Stimulated activated naive CD4-positive, alpha-beta T cell (primary cell): Measurements from ENCODE around the gene SMDT1.
"Not testable (repeated sequence)": the region's sequence is repeated elsewhere in the genome, so short reads cannot be mapped to it uniquely, and the experiment has no call there.

ENCODE experiments used
- DNase-seq, 6 experiments: peaks; one replicate each; lab custom pipeline; 2025; lab: John Stamatoyannopoulos, UW

SMDT1 gene

DNA sequence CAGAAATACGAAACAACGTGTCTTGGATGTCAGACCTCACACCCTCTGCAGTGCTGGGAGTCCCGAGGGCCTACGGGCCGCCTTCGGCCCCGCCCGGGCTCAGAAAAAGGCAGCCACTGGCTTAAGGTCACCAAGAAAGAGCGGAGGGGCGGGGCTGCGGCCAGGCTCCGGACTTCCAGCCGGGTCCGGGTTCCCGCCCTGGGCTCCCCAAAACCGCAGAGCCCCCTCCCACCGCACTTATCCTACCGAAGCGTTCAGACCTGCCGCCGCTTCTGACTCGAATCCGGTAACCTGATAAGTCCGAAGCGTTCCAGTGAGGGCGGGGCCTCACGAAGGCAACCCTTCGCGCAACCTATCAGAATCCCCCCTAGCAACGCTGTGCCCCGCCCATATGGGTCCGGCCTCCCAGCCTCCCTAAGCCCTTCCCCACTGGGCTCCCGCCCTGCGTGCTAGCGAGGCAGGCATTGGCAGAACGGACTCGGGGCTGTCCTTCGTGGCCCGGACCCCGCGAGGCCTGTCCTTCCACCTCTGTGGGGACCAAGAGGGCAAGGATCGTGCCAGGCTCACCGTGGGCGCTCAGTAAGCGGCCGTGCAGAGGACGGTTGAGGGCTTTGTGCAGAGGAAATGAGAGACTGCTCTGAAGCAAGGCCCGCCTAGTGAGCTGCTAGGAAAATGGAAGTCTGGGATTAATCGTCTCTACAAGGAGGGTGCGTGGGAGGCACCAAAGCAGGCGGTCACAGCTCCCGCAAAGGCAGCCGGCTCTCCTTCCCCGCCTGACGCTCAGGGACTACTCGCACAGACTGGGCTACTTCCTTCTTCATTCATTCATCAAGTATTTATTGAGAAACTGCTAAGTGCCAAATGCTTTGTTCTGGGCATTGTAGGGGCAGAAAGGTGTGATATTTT is 8.7 kb upstream of the SMDT1 start, which contains the start of gene NAGA:
TSS of gene NAGA (minus strand) at position 296 of the 906 bp plus-strand sequence. CDS start 515 bp downstream, outside the sequence.
- peak; percentile 82 to 92 (median 84) for DNase-seq

- not testable (repeated sequence) for DNase-seq
These were observed 8.0 kb upstream of the SMDT1 start for GRCh38 chr22:42071508-42071907.

- DNase-seq = no peak
These were observed 6.7 kb upstream of the SMDT1 start for GRCh38 chr22:42072606-42073330.

DNA sequence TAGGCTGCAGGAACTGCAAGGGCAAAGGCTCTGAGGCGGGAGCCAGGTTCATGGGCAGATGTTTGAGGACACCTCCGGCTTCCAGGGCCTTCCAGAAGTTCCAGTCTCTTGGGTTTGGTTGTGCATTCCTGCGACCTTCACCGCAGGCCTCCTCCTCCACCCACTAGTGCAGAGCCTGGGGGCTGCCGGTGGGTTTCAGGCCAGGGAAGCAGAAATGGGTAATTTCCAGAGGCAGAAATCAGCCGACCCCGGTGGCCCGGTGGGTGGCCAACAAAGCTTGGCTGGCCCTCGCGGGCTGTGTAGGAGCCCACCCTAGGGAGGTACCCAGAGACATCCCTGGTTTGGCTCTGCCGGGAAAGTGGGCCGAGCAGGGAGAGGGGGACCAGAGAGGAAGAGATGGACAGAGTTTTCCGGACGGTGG is 5.9 kb upstream of the SMDT1 start:
- DNase-seq = no peak

- DNase-seq = peak in 5 of 6 experiments; percentile 18 to 54 (median 34)
These were observed 5.2 kb upstream of the SMDT1 start, which contains the start of gene PHETA2 for GRCh38 chr22:42074132-42074811. TSS of gene PHETA2 (plus strand) at chr22:42074248. CDS start at chr22:42077294, 3,046 bp downstream.

DNA sequence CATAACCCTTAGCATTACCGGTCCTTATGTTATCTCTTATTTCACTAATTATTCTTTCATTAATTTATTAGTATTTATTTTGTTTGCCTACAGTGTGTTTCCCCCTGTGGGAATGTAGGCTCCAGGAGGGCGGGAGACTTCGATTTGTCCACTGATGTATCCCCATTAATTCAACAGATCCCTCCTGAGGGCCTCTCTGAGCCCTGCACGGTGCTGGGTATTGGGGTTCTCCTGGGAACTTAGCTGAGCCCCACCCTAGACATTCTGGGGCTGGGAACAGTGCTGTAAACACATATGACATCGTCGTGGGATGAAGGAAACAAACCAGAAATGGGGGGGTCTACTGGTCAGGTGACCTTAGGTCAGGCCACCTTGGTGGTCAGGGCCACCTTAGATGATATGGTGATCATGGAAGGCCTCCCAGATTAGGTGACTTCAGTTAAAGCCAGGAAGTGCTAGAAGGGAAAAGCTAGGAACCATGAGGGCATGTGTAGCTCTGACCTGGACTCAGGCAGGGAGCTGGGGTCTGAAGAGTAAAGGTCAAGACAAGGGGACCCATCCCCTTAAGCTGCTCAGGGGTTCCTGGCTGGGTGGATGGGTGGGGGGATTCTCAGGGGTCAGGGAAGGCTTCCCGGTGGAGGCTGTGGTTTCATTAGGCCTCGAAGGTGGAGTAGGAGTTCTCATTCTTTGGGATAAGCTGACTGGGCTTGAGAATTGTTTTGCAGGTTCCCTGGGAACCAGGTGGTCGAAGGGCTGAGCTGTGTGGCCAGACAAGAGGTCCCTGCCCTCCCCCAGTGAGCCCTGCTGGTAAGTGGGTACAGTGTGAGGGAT is 4.4 kb upstream of the SMDT1 start:
- DNase-seq = no peak

GRCh38 chr22:42076764-42077485 is 2.6 kb upstream of the SMDT1 start:
- no peak for DNase-seq

DNA sequence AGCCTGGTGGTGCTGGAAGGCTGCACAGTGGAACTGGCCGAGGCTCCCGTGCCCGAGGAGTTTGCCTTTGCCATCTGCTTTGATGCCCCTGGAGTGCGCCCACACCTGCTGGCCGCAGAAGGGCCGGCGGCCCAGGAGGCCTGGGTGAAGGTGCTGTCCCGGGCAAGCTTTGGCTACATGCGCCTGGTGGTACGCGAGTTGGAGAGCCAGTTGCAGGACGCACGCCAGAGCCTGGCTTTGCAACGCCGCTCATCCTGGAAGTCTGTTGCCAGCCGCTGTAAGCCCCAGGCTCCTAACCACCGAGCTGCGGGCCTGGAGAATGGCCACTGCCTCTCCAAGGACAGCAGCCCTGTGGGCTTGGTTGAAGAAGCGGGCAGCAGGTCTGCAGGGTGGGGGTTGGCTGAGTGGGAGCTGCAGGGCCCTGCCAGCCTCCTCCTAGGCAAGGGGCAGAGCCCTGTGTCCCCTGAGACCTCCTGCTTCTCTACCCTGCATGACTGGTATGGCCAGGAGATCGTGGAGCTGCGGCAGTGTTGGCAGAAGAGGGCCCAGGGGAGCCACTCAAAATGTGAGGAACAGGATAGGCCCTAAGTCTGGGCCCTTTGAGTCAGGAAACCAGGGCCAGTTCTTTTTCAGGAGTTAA is 1.9 kb upstream of the SMDT1 start:
- DNase-seq = no peak

GRCh38 chr22:42078469-42079318 is 806 bp upstream of the SMDT1 start:
- DNase-seq = no peak

- peak in 1 of 6 experiments; percentile 6 for DNase-seq
These were observed 787 bp downstream of the SMDT1 start for GRCh38 chr22:42080287-42080686.

GRCh38 chr22:42083119-42083518 is 3.6 kb downstream of the SMDT1 start:
- DNase-seq = no peak

- no peak for DNase-seq
These were observed 5.4 kb downstream of the SMDT1 start for GRCh38 chr22:42084874-42085273.

DNA sequence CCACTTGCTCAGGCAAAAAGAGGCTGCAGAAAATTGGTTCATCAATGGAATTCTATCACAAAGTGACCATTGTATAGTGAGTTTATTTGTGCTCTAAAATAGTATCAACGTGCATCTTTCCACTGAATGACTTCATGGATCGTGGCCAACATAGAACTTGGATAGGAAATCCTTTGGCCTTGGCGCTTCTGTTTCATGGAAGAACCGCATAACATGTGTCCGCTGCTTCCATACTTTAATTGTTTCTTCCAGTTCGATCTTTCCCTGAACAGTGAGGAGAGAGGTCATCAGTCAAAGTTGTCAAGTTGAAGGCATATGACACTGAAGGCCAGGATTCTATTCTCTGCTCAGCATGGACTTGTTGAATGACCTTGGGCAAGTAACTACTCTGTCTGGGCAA is 6.6 kb downstream of the SMDT1 start:
- DNase-seq = no peak

DNA sequence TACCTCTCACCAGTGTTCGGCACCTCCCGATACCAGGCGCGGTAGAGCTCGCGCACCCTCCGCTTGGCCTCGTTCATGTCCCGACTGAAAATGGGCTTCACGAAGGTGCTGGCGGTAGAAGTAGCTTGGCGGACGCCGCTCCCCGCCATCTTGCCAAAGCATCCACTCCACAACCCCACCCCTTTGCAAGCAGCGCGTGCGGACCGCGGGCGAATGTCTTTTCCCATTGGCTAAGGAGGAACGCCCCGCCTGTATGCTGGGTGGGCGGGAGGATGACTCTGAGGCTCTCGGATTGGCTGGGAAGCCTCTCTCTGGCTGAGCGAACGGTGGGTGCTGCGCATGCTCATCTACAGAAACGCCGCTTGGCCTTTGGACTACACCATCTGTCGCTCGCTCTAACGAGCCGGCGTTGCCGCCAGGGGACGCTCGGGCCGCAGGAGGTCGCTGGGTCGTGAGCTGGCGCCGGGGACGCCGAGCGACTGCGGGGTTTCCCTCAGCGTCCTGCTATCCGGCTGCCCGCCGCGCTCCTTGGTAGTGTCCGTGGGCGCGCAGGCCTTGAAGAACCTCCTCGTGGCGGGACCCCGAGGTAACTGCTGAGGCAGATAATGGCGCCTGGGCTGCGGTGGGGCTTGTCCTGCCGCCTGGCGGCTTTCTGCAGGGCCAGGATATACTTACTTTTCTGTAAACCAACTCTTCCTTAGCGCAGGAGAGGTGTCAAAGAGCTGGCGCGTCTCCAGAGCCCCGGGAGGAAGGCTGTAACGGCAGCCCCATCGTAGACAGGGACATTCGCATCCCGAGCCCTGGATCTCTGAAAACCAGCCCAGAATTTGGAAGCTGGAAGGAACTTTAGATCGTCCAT is 11.3 kb downstream of the SMDT1 start, which contains the start of gene NDUFA6:
TSS of gene NDUFA6 (minus strand) at position 177 of the 859 bp plus-strand sequence. CDS start at position 149, 28 bp downstream.
- peak; percentile 91 to 99 (median 98) for DNase-seq

DNA sequence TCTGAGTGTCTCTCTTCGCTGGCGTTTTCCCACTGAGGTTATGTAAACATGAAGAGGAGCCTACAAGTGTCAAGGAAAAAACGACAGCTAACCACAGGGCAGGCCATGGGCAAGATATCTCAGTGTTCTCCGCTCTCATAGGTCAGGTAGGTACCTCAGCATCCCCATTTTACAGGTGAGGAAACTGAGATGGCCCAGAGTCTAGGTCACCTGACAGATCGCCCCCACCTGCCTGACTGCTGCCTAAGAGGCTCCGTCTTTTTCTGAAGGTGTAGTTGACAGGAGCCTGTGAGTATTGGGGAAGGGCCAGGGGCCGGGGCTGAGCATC is 11.9 kb downstream of the SMDT1 start:
- DNase-seq = no peak

- DNase-seq = no peak
These were observed 21.7 kb downstream of the SMDT1 start for GRCh38 chr22:42101199-42101598.

GRCh38 chr22:42104332-42104860 is 24.9 kb downstream of the SMDT1 start:
- not testable (repeated sequence) for DNase-seq

- no peak for DNase-seq
These were observed 29.3 kb downstream of the SMDT1 start for GRCh38 chr22:42108848-42109247.
